RWPE2 (cell line): ENCODE results near the gene MDM4.
"Not testable (repeated sequence)": the region's sequence is repeated elsewhere in the genome, so short reads cannot be mapped to it uniquely, and the experiment has no call there.

Experiments
- ATAC-seq: fragments of 200-7000 bp; cut with Tn5 transposase; 3 replicates; pipeline ENCODE4 v1.9.1; 2021; ENCODE audit warnings: low read depth
- DNase-seq: peaks from one replicate; pipeline ENCODE4 v3.0.0-alpha.2; 2020; ENCODE audit warnings: low spot score
- H3K27ac ChIP-seq: fragments of 450-650 bp; 2 replicates; pipeline ENCODE4 v1.5.1; 2017; ENCODE audit warnings: mild to moderate bottlenecking; ENCODE audit not compliant: poor library complexity, severe bottlenecking
- H3K27me3 ChIP-seq: fragments of 250-450 bp; sonication (Bioruptor Pico); 2 replicates; pipeline ENCODE4 v1.5.1; 2021; ENCODE audit warnings: mild to moderate bottlenecking, moderate library complexity; ENCODE audit not compliant: insufficient read depth, poor library complexity, severe bottlenecking
- H3K36me3 ChIP-seq: fragments of 250-450 bp; sonication (Bioruptor Pico); 2 replicates; pipeline ENCODE4 v1.5.1; 2020; ENCODE audit warnings: low read depth, mild to moderate bottlenecking, moderate library complexity
- H3K4me1 ChIP-seq: fragments of 250-450 bp; sonication (Bioruptor Pico); 2 replicates; pipeline ENCODE4 v1.5.1; 2021; ENCODE audit warnings: mild to moderate bottlenecking, moderate library complexity; ENCODE audit not compliant: insufficient read depth, poor library complexity, severe bottlenecking
- H3K4me3 ChIP-seq: fragments of 250-450 bp; sonication (Bioruptor Pico); 2 replicates; pipeline ENCODE4 v1.5.1; 2021; ENCODE audit warnings: mild to moderate bottlenecking, moderate library complexity; ENCODE audit not compliant: severe bottlenecking
- H3K9me3 ChIP-seq: fragments of 250-450 bp; sonication (Bioruptor Pico); 2 replicates; pipeline ENCODE4 v1.5.1; 2021; ENCODE audit warnings: mild to moderate bottlenecking, moderate library complexity; ENCODE audit not compliant: severe bottlenecking
- CTCF ChIP-seq: fragments of 450-650 bp; IDR thresholded peaks from one replicate; pipeline ENCODE4 v1.5.1; 2017; ENCODE audit warnings: mild to moderate bottlenecking, moderate library complexity; ENCODE audit not compliant: poor library complexity, severe bottlenecking

The MDM4 gene

GRCh38 chr1:204511366-204511765 is 4.8 kb upstream of the MDM4 start:
- no peak overlapping the region for H3K27ac ChIP-seq
- H3K4me1 ChIP-seq: no peaks in the 10 kb centered on the region
- no peak for TF ChIP-seq CTCF
- no peaks in the 10 kb centered on the region for H3K36me3 ChIP-seq
- H3K27me3 ChIP-seq: no peaks in the 10 kb centered on the region
- H3K4me3 ChIP-seq: no peak overlapping the region
- DNase-seq (no peak), ATAC-seq (no peak)
- H3K9me3 ChIP-seq: no peaks in the 10 kb centered on the region

GRCh38 chr1:204513117-204513716 is 3.0 kb upstream of the MDM4 start:
- H3K36me3 ChIP-seq: peaks cover 9% of the 10 kb centered on the region; the same call in 1 of the 2 replicates
- no peaks in the 10 kb centered on the region for H3K9me3 ChIP-seq
- H3K27me3 ChIP-seq: no peaks in the 10 kb centered on the region
- H3K4me3 ChIP-seq: no peak overlapping the region
- ATAC-seq (no peak), DNase-seq (no peak)
- TF ChIP-seq CTCF: no peak
- H3K4me1 ChIP-seq: no peaks in the 10 kb centered on the region
- no peak overlapping the region for H3K27ac ChIP-seq

- H3K9me3 ChIP-seq: no peaks in the 10 kb centered on the region
- H3K4me3 ChIP-seq: no peak overlapping the region
- TF ChIP-seq CTCF: no peak
- no peak for DNase-seq
- no peaks in the 10 kb centered on the region for H3K27me3 ChIP-seq
- no peaks in the 10 kb centered on the region for H3K4me1 ChIP-seq
- H3K27ac ChIP-seq: no peak overlapping the region
- no peak for ATAC-seq
- peaks cover 20% of the 10 kb centered on the region for H3K36me3 ChIP-seq
Measured at GRCh38 chr1:204514828-204515227, 1.4 kb upstream of the MDM4 start.

- Histone ChIP-seq H3K27ac (peak overlapping the region; percentile 73), H3K4me3 (peak overlapping the region; percentile 62), H3K36me3 (peaks cover 31% of the 10 kb centered on the region)
- DNase-seq, H3K4me1 ChIP-seq, ATAC-seq, H3K27me3 ChIP-seq, H3K9me3 ChIP-seq: not testable (repeated sequence)
Measured at GRCh38 chr1:204517382-204517781, 1.2 kb downstream of the MDM4 start.

GRCh38 chr1:204520834-204521709 is 4.9 kb downstream of the MDM4 start:
- Histone ChIP-seq H3K27me3 (no peaks in the 10 kb centered on the region), H3K27ac (no peak overlapping the region), H3K36me3 (peaks cover 64% of the 10 kb centered on the region), H3K4me1 (peaks cover 16% of the 10 kb centered on the region), H3K4me3 (no peak overlapping the region), H3K9me3 (peaks cover 18% of the 10 kb centered on the region)
- ATAC-seq (no peak), DNase-seq (no peak)
- TF ChIP-seq CTCF: no peak

GRCh38 chr1:204521941-204522521 is 5.8 kb downstream of the MDM4 start:
- DNase-seq, H3K4me3 ChIP-seq, H3K27ac ChIP-seq, ATAC-seq, H3K27me3 ChIP-seq: not testable (repeated sequence)
- Histone ChIP-seq H3K36me3 (peaks cover 72% of the 10 kb centered on the region), H3K9me3 (peaks cover 18% of the 10 kb centered on the region), H3K4me1 (peaks cover 16% of the 10 kb centered on the region)
